GM12878 (cell line): ENCODE data around the gene SPAG17.

Experiments used
- BACH1 ChIP-seq: fragments of 450-650 bp; IDR thresholded peaks from 2 replicates; pipeline ENCODE4 v1.6.1; 2017; ENCODE audit warnings: mild to moderate bottlenecking, borderline replicate concordance
- CTCF ChIP-seq, 3 experiments: IDR thresholded peaks in 2 of 3; conservative IDR thresholded peaks in 1 of 3; 2 replicates each; pipeline ENCODE4 v1.5.1; 2011; ENCODE audit warnings: low read depth in 3 of 3, low read length in 3 of 3, mild to moderate bottlenecking in 3 of 3, control low read depth in 2 of 3, moderate library complexity in 2 of 3, inconsistent platforms in 1 of 3, mixed read lengths in 1 of 3; ENCODE audit not compliant: control insufficient read depth in 2 of 3, insufficient read depth in 1 of 3; ENCODE audit errors: extremely low read depth in 1 of 3
- DPF2 ChIP-seq: fragments of 450-650 bp; IDR thresholded peaks from 2 replicates; pipeline ENCODE4 v1.6.1; 2017; ENCODE audit warnings: mild to moderate bottlenecking
- EP300 ChIP-seq, 2 experiments: fragments of 150-350 bp in 1 of 2; IDR thresholded peaks; 2 replicates each; pipeline ENCODE4 v1.6.1; 2011 to 2012; ENCODE audit warnings: low read depth in 2 of 2, low read length in 2 of 2, borderline replicate concordance in 1 of 2, improper control_type of control experiment in 1 of 2, inconsistent platforms in 1 of 2; ENCODE audit not compliant: control insufficient read depth in 1 of 2
- ESRRA ChIP-seq: IDR thresholded peaks from 2 replicates; pipeline ENCODE4 v1.6.1; 2012; ENCODE audit warnings: mild to moderate bottlenecking, low read length, improper control_type of control experiment
- EZH2 ChIP-seq: IDR thresholded peaks from 2 replicates; pipeline ENCODE4 v1.6.1; 2012; ENCODE audit warnings: low read depth, mild to moderate bottlenecking, control low read depth, inconsistent platforms, low read length, borderline replicate concordance; ENCODE audit not compliant: control insufficient read depth
- KDM1A ChIP-seq: fragments of 200-600 bp; sonication (generic); IDR thresholded peaks from 2 replicates; pipeline ENCODE4 v1.6.1; 2016; ENCODE audit warnings: borderline replicate concordance
- NR2C1 ChIP-seq: fragments of 450-650 bp; IDR thresholded peaks from 2 replicates; pipeline ENCODE4 v1.6.1; 2017; ENCODE audit warnings: antibody characterized with exemption, mild to moderate bottlenecking, moderate library complexity
- STAT3 ChIP-seq: IDR thresholded peaks from 2 replicates; pipeline ENCODE4 v1.6.1; 2011; ENCODE audit warnings: low read depth, low read length, improper control_type of control experiment
- ZZZ3 ChIP-seq: IDR thresholded peaks from 2 replicates; pipeline ENCODE4 v1.6.1; 2011; ENCODE audit warnings: low read depth; ENCODE audit not compliant: control insufficient read depth, insufficient read length

DNA sequence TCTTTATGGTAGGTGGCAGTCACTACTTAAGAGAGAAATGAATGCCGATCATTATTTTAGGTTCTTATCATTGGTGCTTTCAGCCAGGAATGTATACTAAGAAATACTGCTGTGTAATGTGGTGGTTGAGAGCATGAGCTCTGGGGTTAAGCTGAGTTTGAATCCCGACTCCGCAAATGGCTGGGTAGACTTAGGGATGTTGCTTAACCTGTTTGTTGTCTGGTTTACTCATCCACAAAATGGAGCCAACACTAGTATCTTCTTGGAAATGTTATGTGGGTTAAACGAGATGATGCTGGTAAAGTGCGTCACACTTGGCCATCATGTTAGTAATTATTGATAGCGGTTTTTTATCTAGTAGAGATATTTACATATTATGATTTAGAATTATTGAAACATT lies 171.7 kb downstream of the SPAG17 start:
- TF ChIP-seq DPF2 (no peak), KDM1A (no peak), EZH2 (no peak), NR2C1 (no peak), CTCF (IDR thresholded peaks at IDR 0.05 in 2 of 3, conservative IDR thresholded peaks at IDR 0.05 in 1 of 3; ENCODE audit: control insufficient read depth in 2 of 3, extremely low read depth in 1 of 3, insufficient read depth in 1 of 3, low read depth in 3 of 3, low read length in 3 of 3) (no peak), EP300 (IDR thresholded peaks at IDR 0.05; ENCODE audit: borderline replicate concordance in 1 of 2, control insufficient read depth in 1 of 2, low read depth in 2 of 2, low read length in 2 of 2) (no peak), STAT3 (no peak), BACH1 (no peak), ESRRA (no peak), ZZZ3 (no peak)
